ENCODE data around the gene KRT71. TPM values are rescaled to one million over a fixed set of nuclear protein-coding genes. Genes with fewer than 3 reads are reported as not detected.

The KRT71 gene
- total RNA-seq, 1 donor from 2014 or later = not detected

DNA sequence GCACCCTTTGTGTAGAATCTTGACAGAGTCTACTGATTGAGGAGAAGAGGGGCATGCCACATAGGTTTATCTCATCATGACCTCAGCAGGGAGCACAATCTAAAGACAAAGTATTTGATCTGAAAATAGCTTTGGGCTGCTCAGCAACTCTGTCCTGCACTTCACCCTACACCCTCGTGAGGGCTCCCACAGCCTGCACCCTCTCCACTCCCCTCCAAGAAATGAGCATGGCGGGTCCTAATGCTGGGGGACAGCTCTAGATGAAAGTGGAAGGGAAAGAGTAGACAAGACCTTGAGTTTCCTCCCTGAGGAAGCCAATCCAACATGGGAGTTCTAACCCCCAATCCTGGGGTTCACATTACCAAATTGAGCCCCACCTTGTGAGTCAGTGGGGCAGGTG, 22.0 kb downstream of the KRT71 start:
- no peaks in the 10 kb centered on the region for H3K36me3 Mint-ChIP-seq (ENCODE audit: insufficient read depth)
- H3K27me3 Mint-ChIP-seq = peaks cover 8% of the 10 kb centered on the region
- no peak for DNase-seq (ENCODE audit: low spot score, unreplicated experiment)
- TF ChIP-seq, protein P1, sequence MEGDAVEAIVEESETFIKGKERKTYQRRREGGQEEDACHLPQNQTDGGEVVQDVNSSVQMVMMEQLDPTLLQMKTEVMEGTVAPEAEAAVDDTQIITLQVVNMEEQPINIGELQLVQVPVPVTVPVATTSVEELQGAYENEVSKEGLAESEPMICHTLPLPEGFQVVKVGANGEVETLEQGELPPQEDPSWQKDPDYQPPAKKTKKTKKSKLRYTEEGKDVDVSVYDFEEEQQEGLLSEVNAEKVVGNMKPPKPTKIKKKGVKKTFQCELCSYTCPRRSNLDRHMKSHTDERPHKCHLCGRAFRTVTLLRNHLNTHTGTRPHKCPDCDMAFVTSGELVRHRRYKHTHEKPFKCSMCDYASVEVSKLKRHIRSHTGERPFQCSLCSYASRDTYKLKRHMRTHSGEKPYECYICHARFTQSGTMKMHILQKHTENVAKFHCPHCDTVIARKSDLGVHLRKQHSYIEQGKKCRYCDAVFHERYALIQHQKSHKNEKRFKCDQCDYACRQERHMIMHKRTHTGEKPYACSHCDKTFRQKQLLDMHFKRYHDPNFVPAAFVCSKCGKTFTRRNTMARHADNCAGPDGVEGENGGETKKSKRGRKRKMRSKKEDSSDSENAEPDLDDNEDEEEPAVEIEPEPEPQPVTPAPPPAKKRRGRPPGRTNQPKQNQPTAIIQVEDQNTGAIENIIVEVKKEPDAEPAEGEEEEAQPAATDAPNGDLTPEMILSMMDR (IDR thresholded peaks at IDR 0.05; ENCODE audit: unreplicated experiment) = no peak
- H3K4me1 Mint-ChIP-seq (ENCODE audit: low read depth) = no peaks in the 10 kb centered on the region
- H3K4me3 Mint-ChIP-seq (ENCODE audit: low read depth) = no peak overlapping the region
- no peaks in the 10 kb centered on the region for H3K9me3 Mint-ChIP-seq (ENCODE audit: low read depth)
- H3K27ac Mint-ChIP-seq = no peak overlapping the region

DNA sequence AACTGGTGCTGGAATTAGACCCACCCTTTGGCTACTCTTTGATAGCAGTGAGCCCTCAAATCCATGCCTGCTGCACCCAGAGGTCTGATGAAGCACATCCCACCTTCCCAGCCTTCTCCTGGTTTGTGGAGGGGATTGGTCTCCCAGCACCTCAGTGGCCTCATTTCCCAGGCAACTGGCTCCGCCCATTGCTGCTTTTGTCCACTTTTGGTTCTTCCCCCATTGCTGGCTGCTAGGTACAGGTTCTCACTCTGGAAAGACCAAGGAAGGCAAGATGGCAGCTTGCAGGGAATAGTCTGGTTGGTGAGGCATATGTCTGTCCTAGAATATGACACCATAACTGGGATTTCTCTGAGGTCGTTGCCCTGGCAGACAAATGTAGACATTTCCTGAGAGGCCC, 22.6 kb downstream of the KRT71 start:
- Mint-ChIP-seq H3K27ac (no peak overlapping the region), H3K9me3 (ENCODE audit: low read depth) (no peaks in the 10 kb centered on the region), H3K27me3 (peaks cover 12% of the 10 kb centered on the region), H3K36me3 (ENCODE audit: insufficient read depth) (no peaks in the 10 kb centered on the region), H3K4me1 (ENCODE audit: low read depth) (no peaks in the 10 kb centered on the region), H3K4me3 (ENCODE audit: low read depth) (no peak overlapping the region)
- no peak for DNase-seq (ENCODE audit: low spot score, unreplicated experiment)
- TF ChIP-seq, protein P1 (IDR thresholded peaks at IDR 0.05; ENCODE audit: unreplicated experiment) = no peak

DNA sequence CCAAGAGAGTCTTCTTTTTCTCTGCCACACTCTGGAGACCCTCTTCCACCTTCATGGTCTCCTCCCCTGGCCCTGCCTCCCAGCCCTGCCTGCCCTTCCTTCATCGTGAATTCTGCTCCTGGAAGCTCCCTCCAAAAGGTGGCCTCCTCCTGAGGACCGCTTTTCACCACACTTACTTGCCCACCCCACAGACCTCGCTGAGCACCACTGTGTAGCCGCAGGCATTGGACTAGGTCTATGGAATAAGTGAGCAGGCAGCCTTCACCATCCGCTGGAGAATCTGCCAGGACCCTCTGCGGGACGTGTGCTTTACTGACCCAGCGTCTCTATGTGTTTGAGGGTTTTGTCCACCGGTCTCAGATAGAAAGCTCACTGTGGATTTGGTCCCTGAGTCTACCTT, 23.1 kb downstream of the KRT71 start:
- Mint-ChIP-seq H3K4me3 (ENCODE audit: low read depth) (no peak overlapping the region), H3K36me3 (ENCODE audit: insufficient read depth) (no peaks in the 10 kb centered on the region), H3K27ac (no peak overlapping the region), H3K27me3 (peaks cover 12% of the 10 kb centered on the region), H3K9me3 (ENCODE audit: low read depth) (no peaks in the 10 kb centered on the region), H3K4me1 (ENCODE audit: low read depth) (no peaks in the 10 kb centered on the region)
- TF ChIP-seq, protein P1 (IDR thresholded peaks at IDR 0.05; ENCODE audit: unreplicated experiment) = no peak
- no peak for DNase-seq (ENCODE audit: low spot score, unreplicated experiment)

DNA sequence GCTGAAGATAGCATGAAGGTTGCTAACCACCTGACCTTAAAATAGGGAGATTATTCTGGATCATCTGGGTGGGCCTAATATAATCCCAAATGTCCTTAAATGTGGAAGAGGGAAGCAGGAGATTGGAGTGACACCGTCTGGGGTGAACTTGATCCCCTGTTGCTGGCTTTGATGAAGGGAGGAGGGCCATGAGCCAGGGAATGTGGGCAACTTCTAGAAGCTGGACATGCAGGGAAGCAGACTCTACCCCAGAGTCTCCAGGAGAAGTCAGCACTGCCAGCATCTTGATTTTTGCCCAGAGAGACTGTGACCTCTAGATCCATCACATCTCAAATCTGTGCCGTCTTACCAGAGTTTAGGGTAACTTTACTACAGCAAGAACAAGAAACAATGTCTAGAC, 23.5 kb downstream of the KRT71 start:
- DNase-seq (ENCODE audit: low spot score, unreplicated experiment) = no peak
- TF ChIP-seq, protein P1 (IDR thresholded peaks at IDR 0.05; ENCODE audit: unreplicated experiment) = no peak
- no peaks in the 10 kb centered on the region for H3K4me1 Mint-ChIP-seq (ENCODE audit: low read depth)
- H3K36me3 Mint-ChIP-seq (ENCODE audit: insufficient read depth) = no peaks in the 10 kb centered on the region
- H3K27ac Mint-ChIP-seq = no peak overlapping the region
- no peak overlapping the region for H3K4me3 Mint-ChIP-seq (ENCODE audit: low read depth)
- peaks cover 12% of the 10 kb centered on the region for H3K27me3 Mint-ChIP-seq
- no peaks in the 10 kb centered on the region for H3K9me3 Mint-ChIP-seq (ENCODE audit: low read depth)

DNA sequence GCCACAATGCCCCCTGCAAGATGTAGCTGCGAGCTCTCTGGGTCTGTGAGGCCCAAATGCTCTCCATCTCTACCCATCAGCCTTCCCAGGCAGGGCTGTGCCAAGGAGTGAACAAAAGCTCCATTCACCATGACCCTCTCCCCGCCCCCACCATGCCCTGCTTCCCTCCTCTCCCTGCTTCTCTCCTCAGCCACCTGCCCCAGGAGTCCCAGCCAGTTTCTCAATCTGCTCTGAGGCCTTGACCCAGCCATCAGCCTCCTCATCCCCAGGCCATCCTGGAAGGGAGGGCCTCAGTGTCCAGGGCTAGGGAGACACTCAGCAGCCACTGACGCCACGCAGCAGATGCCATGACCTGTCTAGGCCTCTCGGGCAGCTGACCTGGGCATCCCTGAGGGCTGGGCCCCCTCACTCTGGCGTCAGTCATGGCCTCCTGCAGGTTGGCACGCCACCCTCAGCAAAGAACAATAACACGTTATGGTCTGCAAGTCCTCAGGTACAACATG, 24.3 kb downstream of the KRT71 start:
- Mint-ChIP-seq H3K9me3 (ENCODE audit: low read depth) (no peaks in the 10 kb centered on the region), H3K4me3 (ENCODE audit: low read depth) (no peak overlapping the region), H3K36me3 (ENCODE audit: insufficient read depth) (no peaks in the 10 kb centered on the region), H3K27me3 (peaks cover 12% of the 10 kb centered on the region), H3K27ac (no peak overlapping the region), H3K4me1 (ENCODE audit: low read depth) (no peaks in the 10 kb centered on the region)
- TF ChIP-seq, protein P1 (IDR thresholded peaks at IDR 0.05; ENCODE audit: unreplicated experiment) = no peak
- no peak for DNase-seq (ENCODE audit: low spot score, unreplicated experiment)

Measured in progenitor cell of endocrine pancreas (in vitro differentiated cells).